Stimulated activated naive CD8-positive, alpha-beta T cell treated with anti-CD3 and anti-CD28 coated beads, Interleukin-15, Interleukin-2, amounts not matched to agents 100 U/mL and 50 U/mL, for 24 hours (primary cell): ENCODE data around the gene EFNB2.

Experiments
- ATAC-seq: fragments of 150-1000 bp; cut with Tn5 transposase; one replicate; pipeline ENCODE4 v1.10.0; 2021
- DNase-seq: peaks from one replicate; pipeline ENCODE4 v3.0.0; 2021

Gene EFNB2

DNA sequence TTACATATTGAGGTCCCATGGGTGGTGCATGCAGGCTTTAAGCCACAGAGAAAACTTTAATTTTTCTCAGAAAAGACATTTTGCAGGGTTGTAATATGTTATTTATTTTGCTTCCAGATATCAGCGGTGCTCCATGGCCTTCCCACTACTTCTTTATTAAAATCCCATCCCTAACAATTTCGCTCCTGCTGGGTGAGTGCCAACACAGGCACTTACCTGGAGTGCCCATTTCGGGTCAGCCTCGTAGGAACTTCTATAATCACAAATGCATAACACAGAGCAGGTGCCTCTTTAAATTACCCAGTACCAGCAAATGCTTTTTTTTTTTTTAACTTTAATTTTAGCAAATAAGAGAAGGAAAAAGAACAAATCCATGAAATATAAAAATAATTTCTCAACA is 86.4 kb downstream of the EFNB2 start:
- no peak for DNase-seq
- ATAC-seq: no peak

DNA sequence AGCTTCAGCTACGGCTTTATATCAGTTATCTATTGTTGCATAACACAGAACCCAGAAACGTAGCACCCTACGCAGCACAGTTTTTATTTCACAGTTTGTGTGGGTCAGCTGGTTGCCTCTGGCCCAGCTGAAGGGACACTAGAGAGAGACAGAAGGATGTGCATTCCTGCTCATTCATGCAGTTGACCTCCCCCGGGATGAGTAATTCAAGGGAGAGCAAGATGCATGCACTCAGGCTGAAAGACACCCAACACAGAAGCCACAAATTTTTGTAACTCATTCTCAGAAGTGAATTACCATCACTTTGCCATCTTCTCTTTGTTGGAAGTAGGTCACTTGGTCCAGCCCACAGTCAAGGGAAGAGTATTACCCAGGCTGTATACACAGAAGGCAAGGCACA is 89.5 kb downstream of the EFNB2 start:
- ATAC-seq: no peak
- no peak for DNase-seq

DNA sequence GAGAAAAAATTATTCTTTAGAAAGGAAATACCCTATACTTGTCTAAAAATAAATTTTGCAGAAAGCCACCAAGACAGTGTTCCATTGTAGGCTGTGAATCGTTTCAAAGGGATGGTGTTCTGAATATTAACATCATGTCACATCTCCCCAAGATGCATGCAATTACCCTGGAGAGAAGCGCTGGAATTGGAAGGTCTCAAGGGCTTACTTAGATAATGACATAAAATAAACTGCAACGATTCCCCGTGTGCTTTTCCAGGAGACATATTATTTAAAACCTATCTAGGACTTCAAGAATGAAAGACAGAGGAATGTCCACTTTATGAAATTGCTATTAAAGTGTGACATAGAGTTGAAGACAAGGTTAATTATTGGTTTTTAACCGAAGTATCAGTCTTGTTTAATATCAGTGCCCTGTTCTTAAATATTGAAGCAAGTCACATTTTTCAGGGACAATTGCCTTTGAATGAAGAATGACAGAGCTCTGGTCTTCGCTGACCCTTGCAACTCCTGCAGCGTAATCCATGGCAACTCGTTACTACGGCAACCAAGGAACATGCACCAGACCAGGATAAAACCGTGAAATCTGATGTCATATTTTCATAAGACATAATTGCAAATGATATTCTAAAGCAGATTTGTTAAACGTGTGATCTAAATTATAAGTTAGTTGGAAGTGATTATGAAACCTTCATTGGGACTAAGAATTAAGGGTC is 91.7 kb downstream of the EFNB2 start:
- no peak for DNase-seq
- ATAC-seq: no peak

DNA sequence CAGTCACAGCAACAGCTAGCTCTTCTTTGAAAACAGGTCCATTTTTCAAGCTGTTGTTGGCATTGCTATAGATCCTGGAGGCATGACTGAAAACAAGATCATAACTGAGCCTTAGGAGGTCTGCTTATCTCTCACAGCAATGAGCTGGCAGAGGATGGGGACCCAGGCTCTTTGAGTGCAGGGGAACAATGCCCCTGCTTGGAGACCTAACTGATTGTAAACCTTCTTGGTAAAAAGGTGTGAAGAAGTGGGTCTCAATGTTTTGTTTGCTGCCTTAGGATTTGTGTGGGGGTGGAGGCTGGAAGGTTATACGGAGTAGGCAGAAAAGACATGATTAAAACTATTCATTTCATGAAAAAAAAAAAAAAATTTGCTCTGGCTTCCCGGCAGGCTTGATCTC is 94.6 kb downstream of the EFNB2 start:
- ATAC-seq: no peak
- no peak for DNase-seq
